ENCODE data around the gene PHOSPHO2.

Gene PHOSPHO2

DNA sequence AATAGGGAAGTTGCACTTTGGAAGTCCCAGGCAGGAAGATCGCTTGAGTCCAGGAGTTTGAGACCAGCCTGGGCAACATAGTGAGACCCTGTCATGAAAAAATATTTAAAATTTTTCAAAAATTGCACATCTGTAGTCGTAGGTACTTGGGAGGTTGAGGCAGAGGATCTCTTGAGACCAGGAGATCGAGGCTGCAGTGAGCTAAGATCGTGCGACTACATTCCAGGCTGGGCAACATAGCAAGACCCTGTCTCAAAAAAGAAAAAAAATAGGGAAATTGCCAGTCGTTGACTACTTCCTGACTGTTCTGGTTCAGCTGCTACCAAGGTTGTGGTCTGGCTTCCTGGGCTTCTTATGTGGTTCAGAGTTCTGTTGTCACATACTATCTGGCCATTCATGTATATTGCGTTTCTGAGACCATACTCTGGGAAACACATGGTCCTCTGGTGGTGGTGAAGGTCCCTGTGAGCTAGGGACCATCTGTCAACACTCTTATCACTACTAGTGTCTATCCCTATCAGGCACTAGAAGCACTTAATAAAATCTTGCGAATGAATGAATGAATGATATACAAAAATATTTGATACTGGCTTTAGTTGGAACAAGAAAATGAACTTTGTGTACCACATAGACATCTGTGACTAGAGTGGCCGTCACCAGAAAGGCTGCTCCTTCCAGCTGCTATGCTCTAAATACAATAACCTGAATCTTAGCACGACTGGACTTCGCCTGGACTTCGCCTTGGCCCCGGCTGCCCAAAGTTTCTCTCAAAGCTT is 38.5 kb downstream of the PHOSPHO2 start:
- TF ChIP-seq CSDC2 (CRISPR knock-in tag; IDR thresholded peaks at IDR 0.05) (no peak), ZC3H10 (CRISPR knock-in tag; IDR thresholded peaks at IDR 0.05) (no peak), ZFP30 (CRISPR knock-in tag; IDR thresholded peaks at IDR 0.05) (no peak)
- ATAC-seq, result peak; percentile 24; the same call in 2 of the 3 replicates

DNA sequence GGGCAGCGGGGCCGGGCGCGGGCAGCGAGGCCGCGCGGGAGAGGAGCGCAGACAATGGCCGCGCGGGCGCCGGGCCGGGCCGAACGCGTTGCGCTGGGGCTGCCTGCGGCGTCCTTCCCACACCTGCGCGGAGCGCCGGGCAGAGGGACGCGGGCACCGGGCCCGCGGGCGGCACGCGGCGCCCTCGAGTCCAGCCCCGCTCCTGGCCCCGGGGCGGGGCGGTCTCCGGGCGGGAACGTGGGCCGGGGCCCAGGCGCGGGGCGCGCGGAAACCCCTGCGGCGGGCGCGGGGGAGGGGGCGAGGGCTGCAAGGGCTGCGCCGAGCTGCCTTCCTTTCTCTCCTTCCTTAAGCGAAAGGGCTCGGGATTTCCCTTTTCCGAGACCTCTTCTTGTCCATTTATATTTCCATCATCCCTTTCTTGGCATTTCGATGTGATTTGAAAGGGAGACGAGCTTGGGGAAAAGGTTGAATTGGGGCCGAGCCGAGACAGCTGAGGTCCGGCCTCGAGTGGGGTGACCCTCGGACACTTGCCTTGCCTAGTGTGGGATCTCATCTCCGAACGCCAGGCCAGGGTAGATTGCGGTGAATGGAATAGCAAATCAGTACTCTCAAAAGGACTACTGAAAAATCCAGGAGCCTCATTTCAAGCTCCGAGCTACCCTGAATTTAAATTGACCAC is 40.0 kb downstream of the PHOSPHO2 start:
- peak; percentile 30; the same call in 2 of the 3 replicates for ATAC-seq
- TF ChIP-seq ESRRG (CRISPR knock-in tag; IDR thresholded peaks at IDR 0.05) (no peak), RARB (CRISPR knock-in tag; IDR thresholded peaks at IDR 0.05) (no peak), ZNF565 (CRISPR knock-in tag; conservative IDR thresholded peaks at IDR 0.05; ENCODE audit: low read depth) (no peak), BACH2 (CRISPR knock-in tag; IDR thresholded peaks at IDR 0.05; ENCODE audit: borderline replicate concordance) (no peak), ARNTL (CRISPR knock-in tag; IDR thresholded peaks at IDR 0.05; ENCODE audit: borderline replicate concordance, low read depth) (no peak)
- TF ChIP-seq, protein P1, sequence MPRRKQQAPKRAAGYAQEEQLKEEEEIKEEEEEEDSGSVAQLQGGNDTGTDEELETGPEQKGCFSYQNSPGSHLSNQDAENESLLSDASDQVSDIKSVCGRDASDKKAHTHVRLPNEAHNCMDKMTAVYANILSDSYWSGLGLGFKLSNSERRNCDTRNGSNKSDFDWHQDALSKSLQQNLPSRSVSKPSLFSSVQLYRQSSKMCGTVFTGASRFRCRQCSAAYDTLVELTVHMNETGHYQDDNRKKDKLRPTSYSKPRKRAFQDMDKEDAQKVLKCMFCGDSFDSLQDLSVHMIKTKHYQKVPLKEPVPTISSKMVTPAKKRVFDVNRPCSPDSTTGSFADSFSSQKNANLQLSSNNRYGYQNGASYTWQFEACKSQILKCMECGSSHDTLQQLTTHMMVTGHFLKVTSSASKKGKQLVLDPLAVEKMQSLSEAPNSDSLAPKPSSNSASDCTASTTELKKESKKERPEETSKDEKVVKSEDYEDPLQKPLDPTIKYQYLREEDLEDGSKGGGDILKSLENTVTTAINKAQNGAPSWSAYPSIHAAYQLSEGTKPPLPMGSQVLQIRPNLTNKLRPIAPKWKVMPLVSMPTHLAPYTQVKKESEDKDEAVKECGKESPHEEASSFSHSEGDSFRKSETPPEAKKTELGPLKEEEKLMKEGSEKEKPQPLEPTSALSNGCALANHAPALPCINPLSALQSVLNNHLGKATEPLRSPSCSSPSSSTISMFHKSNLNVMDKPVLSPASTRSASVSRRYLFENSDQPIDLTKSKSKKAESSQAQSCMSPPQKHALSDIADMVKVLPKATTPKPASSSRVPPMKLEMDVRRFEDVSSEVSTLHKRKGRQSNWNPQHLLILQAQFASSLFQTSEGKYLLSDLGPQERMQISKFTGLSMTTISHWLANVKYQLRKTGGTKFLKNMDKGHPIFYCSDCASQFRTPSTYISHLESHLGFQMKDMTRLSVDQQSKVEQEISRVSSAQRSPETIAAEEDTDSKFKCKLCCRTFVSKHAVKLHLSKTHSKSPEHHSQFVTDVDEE (CRISPR knock-in tag; IDR thresholded peaks at IDR 0.05), result no peak

DNA sequence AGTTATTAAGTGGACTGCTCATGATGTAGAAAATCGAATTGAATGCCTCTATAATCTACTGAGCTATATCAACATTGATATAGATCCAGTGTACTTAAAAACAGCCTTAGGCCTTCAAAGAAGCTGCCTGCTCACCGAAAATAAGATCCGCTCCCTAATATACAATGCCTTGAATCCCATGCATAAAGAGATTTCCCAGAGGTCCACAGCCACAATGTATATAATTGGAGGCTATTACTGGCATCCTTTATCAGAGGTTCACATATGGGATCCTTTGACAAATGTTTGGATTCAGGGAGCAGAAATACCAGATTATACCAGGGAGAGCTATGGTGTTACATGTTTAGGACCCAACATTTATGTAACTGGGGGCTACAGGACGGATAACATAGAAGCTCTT is 41.4 kb downstream of the PHOSPHO2 start:
- TF ChIP-seq OSR1 (CRISPR knock-in tag; IDR thresholded peaks at IDR 0.05) (no peak), ESRRG (CRISPR knock-in tag; IDR thresholded peaks at IDR 0.05) (no peak), ISL1 (CRISPR knock-in tag; IDR thresholded peaks at IDR 0.05) (no peak), TCF4 (CRISPR knock-in tag; IDR thresholded peaks at IDR 0.05; ENCODE audit: borderline replicate concordance) (no peak), ZNF565 (CRISPR knock-in tag; conservative IDR thresholded peaks at IDR 0.05; ENCODE audit: low read depth) (no peak), PPARA (CRISPR knock-in tag; IDR thresholded peaks at IDR 0.05; ENCODE audit: borderline replicate concordance) (no peak), ZNF70 (CRISPR knock-in tag; IDR thresholded peaks at IDR 0.05) (no peak), CSDC2 (CRISPR knock-in tag; IDR thresholded peaks at IDR 0.05) (no peak), SNAI2 (CRISPR knock-in tag; IDR thresholded peaks at IDR 0.05) (no peak), ARNTL (CRISPR knock-in tag; IDR thresholded peaks at IDR 0.05; ENCODE audit: borderline replicate concordance, low read depth) (no peak), ZFP3 (CRISPR knock-in tag; IDR thresholded peaks at IDR 0.05) (no peak), RARB (CRISPR knock-in tag; IDR thresholded peaks at IDR 0.05) (no peak)
- no peak for ATAC-seq

DNA sequence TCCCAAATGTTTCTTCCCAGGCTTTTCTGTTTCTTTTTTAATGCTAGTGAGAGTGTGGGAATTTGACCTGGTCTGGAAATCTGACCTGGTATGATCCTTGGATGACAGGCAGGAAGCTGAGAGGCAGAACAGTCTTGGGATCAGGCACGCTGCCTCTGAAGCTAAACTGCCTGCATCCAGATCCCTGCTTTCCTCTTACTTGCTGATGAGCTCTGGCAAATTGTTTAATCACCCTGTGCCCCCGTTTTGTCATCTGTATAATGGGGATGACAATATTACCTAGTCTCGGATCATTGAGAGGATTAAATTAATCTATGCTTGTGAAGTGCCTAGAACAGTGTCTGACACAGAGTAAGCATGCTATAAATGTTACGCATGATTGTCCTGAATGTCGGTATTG is 42.6 kb downstream of the PHOSPHO2 start:
- TF ChIP-seq, protein P1 (CRISPR knock-in tag; IDR thresholded peaks at IDR 0.05), result no peak
- TF ChIP-seq ARNTL (CRISPR knock-in tag; IDR thresholded peaks at IDR 0.05; ENCODE audit: borderline replicate concordance, low read depth), result no peak
- TF ChIP-seq, protein P2, sequence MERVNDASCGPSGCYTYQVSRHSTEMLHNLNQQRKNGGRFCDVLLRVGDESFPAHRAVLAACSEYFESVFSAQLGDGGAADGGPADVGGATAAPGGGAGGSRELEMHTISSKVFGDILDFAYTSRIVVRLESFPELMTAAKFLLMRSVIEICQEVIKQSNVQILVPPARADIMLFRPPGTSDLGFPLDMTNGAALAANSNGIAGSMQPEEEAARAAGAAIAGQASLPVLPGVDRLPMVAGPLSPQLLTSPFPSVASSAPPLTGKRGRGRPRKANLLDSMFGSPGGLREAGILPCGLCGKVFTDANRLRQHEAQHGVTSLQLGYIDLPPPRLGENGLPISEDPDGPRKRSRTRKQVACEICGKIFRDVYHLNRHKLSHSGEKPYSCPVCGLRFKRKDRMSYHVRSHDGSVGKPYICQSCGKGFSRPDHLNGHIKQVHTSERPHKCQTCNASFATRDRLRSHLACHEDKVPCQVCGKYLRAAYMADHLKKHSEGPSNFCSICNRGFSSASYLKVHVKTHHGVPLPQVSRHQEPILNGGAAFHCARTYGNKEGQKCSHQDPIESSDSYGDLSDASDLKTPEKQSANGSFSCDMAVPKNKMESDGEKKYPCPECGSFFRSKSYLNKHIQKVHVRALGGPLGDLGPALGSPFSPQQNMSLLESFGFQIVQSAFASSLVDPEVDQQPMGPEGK (CRISPR knock-in tag; IDR thresholded peaks at IDR 0.05; ENCODE audit: borderline replicate concordance), result no peak
- no peak for TF ChIP-seq ZFP30 (CRISPR knock-in tag; IDR thresholded peaks at IDR 0.05)
- no peak for TF ChIP-seq CSDC2 (CRISPR knock-in tag; IDR thresholded peaks at IDR 0.05)
- no peak for TF ChIP-seq ZC3H10 (CRISPR knock-in tag; IDR thresholded peaks at IDR 0.05)
- TF ChIP-seq ZNF70 (CRISPR knock-in tag; IDR thresholded peaks at IDR 0.05), result no peak
- no peak for TF ChIP-seq TCF4 (CRISPR knock-in tag; IDR thresholded peaks at IDR 0.05; ENCODE audit: borderline replicate concordance)
- TF ChIP-seq ZNF8 (CRISPR knock-in tag; IDR thresholded peaks at IDR 0.05), result no peak
- TF ChIP-seq PPARA (CRISPR knock-in tag; IDR thresholded peaks at IDR 0.05; ENCODE audit: borderline replicate concordance), result no peak
- TF ChIP-seq SNAI2 (CRISPR knock-in tag; IDR thresholded peaks at IDR 0.05), result no peak
- TF ChIP-seq, protein P3, sequence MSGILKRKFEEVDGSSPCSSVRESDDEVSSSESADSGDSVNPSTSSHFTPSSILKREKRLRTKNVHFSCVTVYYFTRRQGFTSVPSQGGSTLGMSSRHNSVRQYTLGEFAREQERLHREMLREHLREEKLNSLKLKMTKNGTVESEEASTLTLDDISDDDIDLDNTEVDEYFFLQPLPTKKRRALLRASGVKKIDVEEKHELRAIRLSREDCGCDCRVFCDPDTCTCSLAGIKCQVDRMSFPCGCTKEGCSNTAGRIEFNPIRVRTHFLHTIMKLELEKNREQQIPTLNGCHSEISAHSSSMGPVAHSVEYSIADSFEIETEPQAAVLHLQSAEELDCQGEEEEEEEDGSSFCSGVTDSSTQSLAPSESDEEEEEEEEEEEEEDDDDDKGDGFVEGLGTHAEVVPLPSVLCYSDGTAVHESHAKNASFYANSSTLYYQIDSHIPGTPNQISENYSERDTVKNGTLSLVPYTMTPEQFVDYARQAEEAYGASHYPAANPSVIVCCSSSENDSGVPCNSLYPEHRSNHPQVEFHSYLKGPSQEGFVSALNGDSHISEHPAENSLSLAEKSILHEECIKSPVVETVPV (CRISPR knock-in tag; IDR thresholded peaks at IDR 0.05), result no peak
- no peak for TF ChIP-seq BACH2 (CRISPR knock-in tag; IDR thresholded peaks at IDR 0.05; ENCODE audit: borderline replicate concordance)
- no peak for ATAC-seq

All from SK-N-SH treated with all-trans-retinoic acid at 6 μM for 48 hours (cell line).